HepG2 (cell line): ENCODE measurements around the gene GNAI2. TPM values are rescaled to one million over a fixed set of nuclear protein-coding genes. Genes with fewer than 3 reads are reported as not detected.

ENCODE experiments used
- ARNT ChIP-seq: fragments of 450-650 bp; IDR thresholded peaks from 2 replicates; pipeline ENCODE4 v1.6.1; 2017
- CEBPB ChIP-seq: IDR thresholded peaks from 2 replicates; pipeline ENCODE4 v1.6.1; 2011; ENCODE audit warnings: low read depth, low read length, improper control_type of control experiment, borderline replicate concordance
- CREB1 ChIP-seq, 2 experiments: fragments of 450-650 bp in 1 of 2; IDR thresholded peaks; 2 replicates each; pipeline ENCODE4 v1.6.1; 2016 to 2017; ENCODE audit warnings: control low read depth in 1 of 2, mild to moderate bottlenecking in 1 of 2, missing compliant biosample characterization in 1 of 2, missing genetic modification characterization in 1 of 2
- JUND ChIP-seq: sonication (generic); formaldehyde crosslinking; IDR thresholded peaks from 2 replicates; pipeline ENCODE4 v1.8.0; 2022; ENCODE audit warnings: mild to moderate bottlenecking, missing genetic modification reagents
- KAT7 ChIP-seq: IDR thresholded peaks from 2 replicates; pipeline ENCODE4 v1.6.1; 2018; ENCODE audit warnings: borderline replicate concordance, missing compliant biosample characterization
- MAF1 ChIP-seq: sonication (generic); formaldehyde crosslinking; IDR thresholded peaks from 2 replicates; pipeline ENCODE4 v1.5.0; 2020; ENCODE audit warnings: missing genetic modification reagents, borderline replicate concordance
- MTA3 ChIP-seq: sonication (generic); formaldehyde crosslinking; IDR thresholded peaks from 2 replicates; pipeline ENCODE4 v1.4.0; 2020; ENCODE audit warnings: missing genetic modification reagents
- MXD4 ChIP-seq: IDR thresholded peaks from 2 replicates; pipeline ENCODE4 v1.6.1; 2016; ENCODE audit warnings: mild to moderate bottlenecking, missing biosample characterization, missing genetic modification reagents
- POLR2A ChIP-seq, 2 experiments: IDR thresholded peaks; 2 replicates each; pipeline ENCODE4 v1.6.1; 2011; ENCODE audit warnings: low read depth in 2 of 2, low read length in 2 of 2, mild to moderate bottlenecking in 1 of 2, moderate library complexity in 1 of 2; ENCODE audit not compliant: insufficient read depth in 1 of 2
- POLR2AphosphoS5 ChIP-seq: IDR thresholded peaks from 2 replicates; pipeline ENCODE4 v1.6.1; 2012; ENCODE audit warnings: low read depth, low read length
- RXRA ChIP-seq: sonication (generic); formaldehyde crosslinking; IDR thresholded peaks from 2 replicates; pipeline ENCODE4 v1.5.1; 2020; ENCODE audit warnings: missing genetic modification reagents
- SALL1 ChIP-seq: sonication (generic); formaldehyde crosslinking; IDR thresholded peaks from 2 replicates; pipeline ENCODE4 v1.8.0; 2022; ENCODE audit warnings: mild to moderate bottlenecking, missing genetic modification reagents
- TAF1 ChIP-seq: sonication (generic); formaldehyde crosslinking; IDR thresholded peaks from 2 replicates; pipeline ENCODE4 v1.4.0; 2020; ENCODE audit warnings: missing genetic modification reagents
- ZBTB7B ChIP-seq: sonication (generic); formaldehyde crosslinking; IDR thresholded peaks from 2 replicates; pipeline ENCODE4 v1.4.0; 2020; ENCODE audit warnings: missing genetic modification reagents
- ZNF121 ChIP-seq: sonication (generic); formaldehyde crosslinking; IDR thresholded peaks from 2 replicates; pipeline ENCODE4 v1.5.0; 2020; ENCODE audit warnings: mild to moderate bottlenecking, missing genetic modification reagents
- ZNF430 ChIP-seq: sonication (generic); formaldehyde crosslinking; IDR thresholded peaks from 2 replicates; pipeline ENCODE4 v1.9.0; 2021; ENCODE audit warnings: mild to moderate bottlenecking, missing genetic modification reagents
- ZNF766 ChIP-seq: sonication (generic); formaldehyde crosslinking; IDR thresholded peaks from 2 replicates; pipeline ENCODE4 v1.5.0; 2020; ENCODE audit warnings: missing genetic modification reagents, borderline replicate concordance
- ZNF776 ChIP-seq: sonication (generic); formaldehyde crosslinking; IDR thresholded peaks from 2 replicates; pipeline ENCODE4 v1.4.0; 2020; ENCODE audit warnings: mild to moderate bottlenecking, missing genetic modification reagents
- polyA plus RNA-seq, 8 experiments: library from polyadenylated mRNA; depleted of rRNA in 3 of 8; stranded (reverse) in 7 of 8; unstranded in 1 of 8; fragments of >200 nt; fragmentation: Illumina TruSeq in 4 of 8; extraction: Trizol in 4 of 8; gene quantifications; 2 replicates each; pipeline versions ENCODE4 v1.2.1 to v1.2.3, GENCODE V29; 2011 to 2016; ENCODE audit warnings: low read depth in 4 of 8, missing spikeins in 1 of 8, mixed read lengths in 1 of 8; ENCODE audit not compliant: insufficient read depth in 1 of 8
- total RNA-seq, 5 experiments: library from RNA; depleted of rRNA; stranded (reverse); fragments of >200 nt; fragmentation: Illumina TruSeq; extraction: Trizol; gene quantifications; 2 replicates each; pipeline ENCODE4 v1.2.3, GENCODE V29; 2016; ENCODE audit warnings: low read depth in 1 of 5
- TF ChIP-seq, protein P1 (sequence below): sonication (generic); formaldehyde crosslinking; IDR thresholded peaks from 2 replicates; pipeline ENCODE4 v1.4.0; 2020; ENCODE audit warnings: mild to moderate bottlenecking, missing genetic modification reagents
- TF ChIP-seq, protein P2 (sequence below): sonication (generic); formaldehyde crosslinking; conservative IDR thresholded peaks from 2 replicates; pipeline ENCODE4 v1.8.0; 2022; ENCODE audit warnings: mild to moderate bottlenecking, moderate library complexity, missing genetic modification reagents
- TF ChIP-seq, protein P3 (sequence below): IDR thresholded peaks from 2 replicates; pipeline ENCODE4 v1.6.1; 2016; ENCODE audit warnings: control low read depth
- TF ChIP-seq, protein P4 (sequence below): sonication (generic); formaldehyde crosslinking; IDR thresholded peaks from 2 replicates; pipeline ENCODE4 v1.4.0; 2020; ENCODE audit warnings: missing genetic modification reagents, low read depth, mild to moderate bottlenecking, borderline replicate concordance
- TF ChIP-seq, protein P5 (sequence below): sonication (generic); formaldehyde crosslinking; IDR thresholded peaks from 2 replicates; pipeline ENCODE4 v1.4.0; 2020; ENCODE audit warnings: low read depth, mild to moderate bottlenecking, missing genetic modification reagents

GNAI2 gene
- total and polyA plus RNA-seq, 2 of the 13 experiments (the other 11 are each of a cell fraction or from before 2014, with no cell fraction given): 51.1 to 66.2 TPM

DNA sequence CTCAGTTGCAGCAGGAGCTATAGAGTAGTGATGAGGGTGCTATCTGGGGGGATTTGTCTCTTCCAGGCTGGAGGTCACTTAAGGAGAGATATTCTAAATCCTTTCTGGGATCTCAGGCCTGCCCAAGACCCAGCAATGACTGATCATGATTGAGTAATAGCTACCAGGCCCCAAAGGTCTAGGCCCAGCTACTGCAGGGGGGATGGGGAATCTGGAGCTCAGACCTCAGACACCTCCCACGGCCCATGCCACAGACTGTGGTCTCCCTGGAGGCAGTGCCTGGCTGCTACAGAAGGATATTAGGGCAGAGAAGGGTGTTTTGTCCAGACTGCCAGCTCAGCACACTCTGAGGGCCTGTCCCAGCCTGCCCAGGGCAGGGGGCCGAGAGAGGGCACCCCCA, 24.1 kb upstream of the GNAI2 start (continued):
- TF ChIP-seq, protein P1, sequence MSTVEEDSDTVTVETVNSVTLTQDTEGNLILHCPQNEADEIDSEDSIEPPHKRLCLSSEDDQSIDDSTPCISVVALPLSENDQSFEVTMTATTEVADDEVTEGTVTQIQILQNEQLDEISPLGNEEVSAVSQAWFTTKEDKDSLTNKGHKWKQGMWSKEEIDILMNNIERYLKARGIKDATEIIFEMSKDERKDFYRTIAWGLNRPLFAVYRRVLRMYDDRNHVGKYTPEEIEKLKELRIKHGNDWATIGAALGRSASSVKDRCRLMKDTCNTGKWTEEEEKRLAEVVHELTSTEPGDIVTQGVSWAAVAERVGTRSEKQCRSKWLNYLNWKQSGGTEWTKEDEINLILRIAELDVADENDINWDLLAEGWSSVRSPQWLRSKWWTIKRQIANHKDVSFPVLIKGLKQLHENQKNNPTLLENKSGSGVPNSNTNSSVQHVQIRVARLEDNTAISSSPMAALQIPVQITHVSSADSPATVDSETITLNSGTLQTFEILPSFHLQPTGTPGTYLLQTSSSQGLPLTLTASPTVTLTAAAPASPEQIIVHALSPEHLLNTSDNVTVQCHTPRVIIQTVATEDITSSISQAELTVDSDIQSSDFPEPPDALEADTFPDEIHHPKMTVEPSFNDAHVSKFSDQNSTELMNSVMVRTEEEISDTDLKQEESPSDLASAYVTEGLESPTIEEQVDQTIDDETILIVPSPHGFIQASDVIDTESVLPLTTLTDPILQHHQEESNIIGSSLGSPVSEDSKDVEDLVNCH: no peak
- TF ChIP-seq, protein P2, sequence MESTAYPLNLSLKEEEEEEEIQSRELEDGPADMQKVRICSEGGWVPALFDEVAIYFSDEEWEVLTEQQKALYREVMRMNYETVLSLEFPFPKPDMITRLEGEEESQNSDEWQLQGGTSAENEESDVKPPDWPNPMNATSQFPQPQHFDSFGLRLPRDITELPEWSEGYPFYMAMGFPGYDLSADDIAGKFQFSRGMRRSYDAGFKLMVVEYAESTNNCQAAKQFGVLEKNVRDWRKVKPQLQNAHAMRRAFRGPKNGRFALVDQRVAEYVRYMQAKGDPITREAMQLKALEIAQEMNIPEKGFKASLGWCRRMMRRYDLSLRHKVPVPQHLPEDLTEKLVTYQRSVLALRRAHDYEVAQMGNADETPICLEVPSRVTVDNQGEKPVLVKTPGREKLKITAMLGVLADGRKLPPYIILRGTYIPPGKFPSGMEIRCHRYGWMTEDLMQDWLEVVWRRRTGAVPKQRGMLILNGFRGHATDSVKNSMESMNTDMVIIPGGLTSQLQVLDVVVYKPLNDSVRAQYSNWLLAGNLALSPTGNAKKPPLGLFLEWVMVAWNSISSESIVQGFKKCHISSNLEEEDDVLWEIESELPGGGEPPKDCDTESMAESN (CRISPR knock-in tag): no peak
- TF ChIP-seq SALL1 (CRISPR knock-in tag): peak; percentile 17; the same call in 1 of the 2 replicates
- TF ChIP-seq RXRA: 0 out of 2 replicates have a peak, but pooled peaks have one; percentile 8
- peak; percentile 55; the same call in 1 of the 2 replicates for TF ChIP-seq CEBPB
- TF ChIP-seq KAT7 (CRISPR knock-in tag): no peak
- TF ChIP-seq, protein P3, sequence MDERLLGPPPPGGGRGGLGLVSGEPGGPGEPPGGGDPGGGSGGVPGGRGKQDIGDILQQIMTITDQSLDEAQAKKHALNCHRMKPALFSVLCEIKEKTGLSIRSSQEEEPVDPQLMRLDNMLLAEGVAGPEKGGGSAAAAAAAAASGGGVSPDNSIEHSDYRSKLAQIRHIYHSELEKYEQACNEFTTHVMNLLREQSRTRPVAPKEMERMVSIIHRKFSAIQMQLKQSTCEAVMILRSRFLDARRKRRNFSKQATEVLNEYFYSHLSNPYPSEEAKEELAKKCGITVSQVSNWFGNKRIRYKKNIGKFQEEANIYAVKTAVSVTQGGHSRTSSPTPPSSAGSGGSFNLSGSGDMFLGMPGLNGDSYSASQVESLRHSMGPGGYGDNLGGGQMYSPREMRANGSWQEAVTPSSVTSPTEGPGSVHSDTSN (CRISPR knock-in tag): no peak
- no peak for TF ChIP-seq JUND (CRISPR knock-in tag)
- 0 out of 2 replicates have a peak, but pooled peaks have one; percentile 5 for TF ChIP-seq ZNF776 (CRISPR knock-in tag)
- no peak for TF ChIP-seq MTA3 (CRISPR knock-in tag)
- no peak for TF ChIP-seq MXD4 (CRISPR knock-in tag)
- no peak for TF ChIP-seq MAF1 (CRISPR knock-in tag)
- no peak for TF ChIP-seq ARNT
- TF ChIP-seq, protein P4, sequence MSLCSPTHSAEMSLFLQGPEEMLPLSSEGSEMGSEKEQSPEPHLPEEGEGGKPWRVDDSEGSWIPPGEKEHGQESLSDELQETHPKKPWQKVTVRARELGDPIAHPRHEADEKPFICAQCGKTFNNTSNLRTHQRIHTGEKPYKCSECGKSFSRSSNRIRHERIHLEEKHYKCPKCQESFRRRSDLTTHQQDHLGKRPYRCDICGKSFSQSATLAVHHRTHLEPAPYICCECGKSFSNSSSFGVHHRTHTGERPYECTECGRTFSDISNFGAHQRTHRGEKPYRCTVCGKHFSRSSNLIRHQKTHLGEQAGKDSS (CRISPR knock-in tag): no peak
- peak; percentile 6; the same call in 1 of the 2 replicates for TF ChIP-seq ZBTB7B (CRISPR knock-in tag)
- TF ChIP-seq ZNF766 (CRISPR knock-in tag): no peak
- no peak for TF ChIP-seq POLR2A (IDR thresholded peaks at IDR 0.05; ENCODE audit: insufficient read depth in 1 of 2, low read depth in 2 of 2, low read length in 2 of 2)
- TF ChIP-seq TAF1: no peak
- no peak for TF ChIP-seq ZNF121
- no peak for TF ChIP-seq POLR2AphosphoS5
- TF ChIP-seq, protein P5, sequence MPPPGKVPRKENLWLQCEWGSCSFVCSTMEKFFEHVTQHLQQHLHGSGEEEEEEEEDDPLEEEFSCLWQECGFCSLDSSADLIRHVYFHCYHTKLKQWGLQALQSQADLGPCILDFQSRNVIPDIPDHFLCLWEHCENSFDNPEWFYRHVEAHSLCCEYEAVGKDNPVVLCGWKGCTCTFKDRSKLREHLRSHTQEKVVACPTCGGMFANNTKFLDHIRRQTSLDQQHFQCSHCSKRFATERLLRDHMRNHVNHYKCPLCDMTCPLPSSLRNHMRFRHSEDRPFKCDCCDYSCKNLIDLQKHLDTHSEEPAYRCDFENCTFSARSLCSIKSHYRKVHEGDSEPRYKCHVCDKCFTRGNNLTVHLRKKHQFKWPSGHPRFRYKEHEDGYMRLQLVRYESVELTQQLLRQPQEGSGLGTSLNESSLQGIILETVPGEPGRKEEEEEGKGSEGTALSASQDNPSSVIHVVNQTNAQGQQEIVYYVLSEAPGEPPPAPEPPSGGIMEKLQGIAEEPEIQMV: no peak
- TF ChIP-seq ZNF430 (CRISPR knock-in tag): peak; percentile 32; the same call in 1 of the 2 replicates
- no peak for TF ChIP-seq CREB1 (IDR thresholded peaks at IDR 0.05)
- TF ChIP-seq CREB1 (CRISPR knock-in tag; IDR thresholded peaks at IDR 0.05): no peak
